Activated CD4-positive, alpha-beta T cell treated with anti-CD3 and anti-CD28 coated beads, Interleukin-10, Interleukin-2, amounts not matched to agents 100 ng/mL and 50 ng/mL, durations not matched to agents 16 hours and 8 hours (primary cell): ENCODE data around the gene CASS4.
"Not testable (repeated sequence)": the region's sequence is repeated elsewhere in the genome, so short reads cannot be mapped to it uniquely, and the experiment has no call there.

Experiments
- DNase-seq: peaks from one replicate; pipeline ENCODE4 v3.0.0-alpha.2; 2020

CASS4 gene, protein sequence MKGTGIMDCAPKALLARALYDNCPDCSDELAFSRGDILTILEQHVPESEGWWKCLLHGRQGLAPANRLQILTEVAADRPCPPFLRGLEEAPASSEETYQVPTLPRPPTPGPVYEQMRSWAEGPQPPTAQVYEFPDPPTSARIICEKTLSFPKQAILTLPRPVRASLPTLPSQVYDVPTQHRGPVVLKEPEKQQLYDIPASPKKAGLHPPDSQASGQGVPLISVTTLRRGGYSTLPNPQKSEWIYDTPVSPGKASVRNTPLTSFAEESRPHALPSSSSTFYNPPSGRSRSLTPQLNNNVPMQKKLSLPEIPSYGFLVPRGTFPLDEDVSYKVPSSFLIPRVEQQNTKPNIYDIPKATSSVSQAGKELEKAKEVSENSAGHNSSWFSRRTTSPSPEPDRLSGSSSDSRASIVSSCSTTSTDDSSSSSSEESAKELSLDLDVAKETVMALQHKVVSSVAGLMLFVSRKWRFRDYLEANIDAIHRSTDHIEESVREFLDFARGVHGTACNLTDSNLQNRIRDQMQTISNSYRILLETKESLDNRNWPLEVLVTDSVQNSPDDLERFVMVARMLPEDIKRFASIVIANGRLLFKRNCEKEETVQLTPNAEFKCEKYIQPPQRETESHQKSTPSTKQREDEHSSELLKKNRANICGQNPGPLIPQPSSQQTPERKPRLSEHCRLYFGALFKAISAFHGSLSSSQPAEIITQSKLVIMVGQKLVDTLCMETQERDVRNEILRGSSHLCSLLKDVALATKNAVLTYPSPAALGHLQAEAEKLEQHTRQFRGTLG

DNA sequence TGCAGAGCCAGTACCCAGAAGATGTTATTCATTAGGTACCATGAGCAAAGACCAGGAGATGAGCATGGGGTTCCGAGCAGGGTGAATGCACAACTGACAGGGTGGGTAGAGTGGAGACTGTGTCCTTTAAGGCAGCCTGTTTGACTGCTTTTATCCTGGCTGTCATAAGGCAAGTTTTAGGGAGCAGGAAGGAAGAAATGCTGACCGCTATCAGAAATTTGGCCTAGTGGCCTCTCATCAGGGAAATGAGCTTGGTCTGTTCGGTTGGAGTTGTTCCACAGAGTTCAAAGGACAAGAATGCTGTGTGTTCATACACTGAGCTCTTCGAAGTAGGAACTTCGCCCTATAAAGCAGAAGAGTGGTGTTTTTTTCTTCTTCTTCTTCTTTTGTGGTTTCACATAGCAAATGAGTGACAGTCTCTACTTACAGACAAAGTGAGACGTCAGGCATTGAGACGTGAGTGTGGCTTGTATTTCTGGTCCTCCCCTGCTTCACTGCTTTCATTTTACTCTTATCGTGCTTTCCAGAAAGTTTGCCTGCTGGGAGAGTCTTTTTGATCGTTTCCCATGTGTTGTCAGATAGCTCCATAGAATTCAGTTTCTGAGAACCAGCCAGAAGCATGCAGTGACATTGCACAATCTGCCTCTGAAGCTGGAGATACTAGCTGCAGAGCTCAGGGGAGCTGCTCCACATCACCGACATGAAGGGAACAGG lies at the start of gene CASS4:
Gene CASS4 (plus strand): TSS at position 502 of the 714 bp plus-strand sequence. CDS start 199 bp downstream, at position 701.
- DNase-seq = peak; percentile 44

DNA sequence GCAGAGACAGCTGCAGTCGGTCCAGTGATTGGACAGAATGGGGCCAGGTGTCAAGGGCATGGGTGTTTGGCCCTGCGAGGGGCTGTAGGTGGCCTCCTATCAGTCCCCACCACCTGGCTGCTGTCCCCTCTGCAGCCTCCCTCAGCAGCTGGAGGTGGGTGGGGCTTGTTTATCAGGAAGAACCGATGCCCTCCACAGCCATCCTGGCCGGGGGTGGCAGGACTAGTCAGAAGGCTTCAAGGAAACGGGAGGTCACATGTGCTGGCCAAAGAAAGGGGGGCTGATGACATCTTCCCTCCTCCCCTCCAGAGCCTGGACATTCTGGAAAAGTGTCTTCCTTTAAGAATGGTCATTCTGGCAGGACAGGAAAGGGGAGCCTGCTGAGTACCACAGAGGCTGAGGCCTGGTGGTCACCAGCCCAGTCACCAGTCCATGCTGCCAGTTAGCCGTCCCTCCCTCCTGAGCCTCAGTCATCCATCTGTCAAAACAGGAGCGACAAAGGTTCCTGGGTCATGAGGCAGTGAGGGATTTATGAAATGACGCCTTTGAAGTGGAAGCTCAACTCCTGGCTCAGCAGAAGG lies 49.1 kb upstream of the CASS4 start:
- DNase-seq = no peak

DNA sequence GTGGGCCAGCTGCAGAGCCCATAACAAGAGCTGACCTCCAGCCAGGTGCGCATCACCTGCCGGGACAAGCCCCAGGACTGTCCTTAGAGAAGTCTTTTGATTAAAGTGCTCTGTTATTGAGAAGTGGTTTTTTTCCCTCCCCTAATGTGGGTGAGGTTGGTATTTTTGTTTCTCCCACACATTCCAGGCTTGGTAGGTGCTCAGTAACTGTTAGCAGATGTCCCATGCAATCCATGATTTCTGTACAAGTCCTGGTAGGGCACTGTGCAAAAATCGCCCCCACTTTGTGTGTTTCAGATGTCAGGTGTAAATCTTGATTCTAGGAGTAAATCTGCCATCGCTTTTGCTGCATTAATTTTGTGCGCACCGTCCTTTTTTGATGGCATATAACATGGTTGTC lies 48.6 kb upstream of the CASS4 start:
- DNase-seq = no peak

DNA sequence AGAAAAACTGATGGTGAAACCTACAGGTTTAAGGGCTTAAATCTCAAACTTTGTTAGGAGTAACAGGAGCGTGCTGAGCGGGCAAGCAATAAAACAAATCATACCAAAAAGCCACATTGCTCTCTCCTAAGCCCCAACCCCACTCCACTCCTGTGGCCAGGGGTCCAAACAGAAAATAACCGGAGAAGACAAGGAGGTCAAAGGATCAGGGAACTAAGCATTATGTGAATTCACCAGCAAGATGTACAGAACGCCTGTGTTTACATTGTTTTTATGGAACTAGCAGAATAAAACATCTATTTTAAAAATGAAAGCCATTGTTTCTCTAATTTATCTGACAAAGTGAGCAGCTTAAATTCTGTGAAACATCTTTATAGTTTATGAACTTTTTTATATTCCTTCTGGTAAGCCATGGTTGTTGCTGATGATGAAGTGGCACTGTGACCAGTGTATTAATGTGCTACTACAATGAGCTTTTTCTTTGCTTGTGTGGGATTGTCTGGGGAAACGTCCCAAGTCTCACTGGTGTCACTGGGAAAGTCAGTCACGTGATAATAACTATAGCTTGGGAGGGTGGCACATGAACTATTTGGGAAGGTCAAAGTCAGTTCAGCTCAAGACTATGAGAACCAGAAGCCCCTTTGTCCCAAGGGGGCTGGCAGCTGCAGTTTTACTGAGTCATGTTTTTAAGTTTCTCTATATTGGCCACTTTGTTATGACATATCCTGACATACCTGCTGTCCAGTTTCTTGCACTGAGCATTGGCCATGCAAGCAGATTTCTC lies 43.5 kb upstream of the CASS4 start:
- DNase-seq = no peak

DNA sequence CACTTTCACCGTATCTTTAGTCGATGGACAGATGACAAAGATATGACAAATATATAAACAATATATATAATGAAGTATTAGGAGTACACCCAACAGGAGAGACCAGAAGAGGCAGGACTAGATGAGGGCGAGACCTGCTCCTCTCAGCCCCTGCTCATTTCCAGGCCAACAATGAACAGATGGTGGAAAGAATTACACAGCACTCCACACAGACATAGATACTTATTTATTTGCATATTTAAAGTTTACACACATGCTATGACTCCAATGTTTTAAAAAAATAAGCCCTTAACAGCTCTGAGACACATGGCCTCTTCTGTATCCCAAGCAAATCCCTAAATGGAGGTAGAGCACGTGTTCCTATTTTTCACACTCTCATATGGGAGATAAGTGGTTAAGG lies 42.9 kb upstream of the CASS4 start:
- no peak for DNase-seq

DNA sequence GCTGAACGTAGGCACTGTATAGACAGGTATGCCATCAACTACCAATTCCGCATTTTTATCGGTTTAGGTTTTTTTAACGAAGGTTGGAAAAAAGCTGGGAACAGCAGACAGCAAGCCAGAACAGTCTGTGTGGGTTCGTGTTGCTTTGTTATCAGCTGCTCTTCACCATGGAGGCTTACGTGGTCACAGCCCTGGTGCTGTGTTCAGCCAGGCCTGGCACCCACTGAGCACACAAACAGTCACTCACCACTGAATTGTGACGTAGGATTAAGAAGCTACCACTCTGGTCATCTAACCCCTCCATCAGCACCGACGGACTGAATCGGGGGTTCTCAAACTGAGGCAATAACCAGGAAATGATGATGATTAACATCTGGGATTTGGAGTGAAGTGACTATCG lies 40.1 kb upstream of the CASS4 start:
- no peak for DNase-seq

DNA sequence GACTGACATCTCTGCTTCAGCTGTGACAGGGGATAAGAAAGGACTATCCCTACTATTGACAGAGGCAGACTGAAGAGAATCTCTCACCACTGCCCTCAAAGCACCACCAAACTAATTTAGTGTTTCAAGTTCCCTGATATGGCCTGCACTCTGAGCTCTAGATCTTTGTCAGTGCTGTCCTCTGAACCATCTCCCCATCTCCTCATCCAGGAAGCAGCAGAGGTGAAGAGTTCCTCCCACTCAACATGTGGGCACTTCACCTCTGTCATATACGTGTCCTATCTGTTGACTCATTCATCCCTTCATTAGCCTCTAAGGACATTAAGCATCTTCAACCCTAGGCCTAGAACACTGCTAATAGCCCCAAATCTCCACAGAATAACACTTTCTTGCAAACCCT lies 39.2 kb upstream of the CASS4 start:
- peak; percentile 48 for DNase-seq

DNA sequence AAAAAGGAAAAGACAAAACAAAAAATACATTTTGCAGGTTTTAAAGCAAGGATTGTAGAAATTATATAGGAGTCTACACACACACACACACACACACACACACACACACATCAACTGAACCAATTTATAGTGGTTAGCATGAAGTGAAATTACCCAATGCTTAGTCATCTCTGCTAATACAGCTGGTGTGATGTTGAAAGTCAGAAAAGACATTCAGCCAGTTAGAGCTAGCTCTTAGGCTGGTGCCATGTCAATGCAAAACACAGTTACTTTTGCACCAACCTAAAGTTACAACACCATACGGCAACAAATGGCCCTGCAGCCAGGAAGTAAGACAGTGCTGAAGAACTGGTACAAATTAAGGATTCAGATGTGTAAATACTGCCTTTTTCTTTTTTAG lies 38.1 kb upstream of the CASS4 start:
- peak; percentile 83 for DNase-seq

DNA sequence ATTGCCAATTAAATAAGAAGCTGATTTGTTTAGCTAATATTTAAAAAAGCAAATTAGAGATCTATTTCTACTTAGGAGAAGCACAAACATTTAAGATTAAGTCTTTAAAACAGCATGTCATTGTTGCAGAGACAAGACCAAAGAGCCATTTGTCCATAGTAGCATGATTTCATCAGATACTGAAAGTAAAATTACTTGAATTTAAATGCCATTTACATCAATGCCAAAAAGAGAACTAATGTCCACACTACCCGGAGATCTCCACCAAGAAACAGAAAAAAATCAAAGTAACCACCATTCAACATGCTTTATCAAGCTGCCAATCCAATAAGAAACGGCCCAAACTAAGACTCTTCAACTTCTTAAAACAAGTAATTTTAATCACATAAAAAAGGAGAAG lies 35.7 kb upstream of the CASS4 start:
- no peak for DNase-seq

DNA sequence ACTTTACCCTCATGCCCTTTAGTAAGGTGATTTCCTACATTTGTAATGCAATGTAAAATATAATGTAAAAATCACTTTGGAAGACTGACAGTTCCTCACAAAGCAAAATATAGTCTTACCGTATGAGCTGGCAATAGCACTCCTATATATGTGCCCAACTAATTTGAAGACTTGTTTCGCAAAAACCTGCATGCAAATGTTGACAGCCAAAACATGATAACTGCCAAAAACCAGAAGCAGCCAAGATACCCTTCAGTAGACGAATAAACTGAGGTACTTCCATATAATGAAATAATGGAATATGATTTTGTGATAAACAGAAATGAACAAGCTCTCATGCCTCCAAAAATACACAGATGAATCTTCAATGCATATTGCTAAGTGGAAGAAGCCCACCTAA lies 33.7 kb upstream of the CASS4 start:
- DNase-seq = no peak

DNA sequence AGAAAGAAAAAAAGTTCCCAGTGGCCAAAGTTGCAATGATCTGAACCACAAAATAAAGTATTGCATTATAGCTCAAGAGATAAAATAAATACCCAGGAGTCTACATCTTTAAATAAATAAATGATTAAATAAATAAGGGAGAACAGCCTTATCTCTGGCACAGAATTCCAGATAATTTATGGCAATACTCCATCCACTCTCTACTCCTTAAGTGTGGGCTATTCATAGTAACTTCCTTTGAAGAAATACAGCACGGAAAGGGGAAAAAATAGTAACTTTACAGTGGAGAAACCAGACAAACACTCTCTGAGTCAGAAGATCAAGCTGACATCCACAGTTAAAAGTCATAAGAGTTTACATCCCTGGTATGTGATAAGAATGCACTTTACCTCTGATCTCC lies 31.7 kb upstream of the CASS4 start:
- no peak for DNase-seq

DNA sequence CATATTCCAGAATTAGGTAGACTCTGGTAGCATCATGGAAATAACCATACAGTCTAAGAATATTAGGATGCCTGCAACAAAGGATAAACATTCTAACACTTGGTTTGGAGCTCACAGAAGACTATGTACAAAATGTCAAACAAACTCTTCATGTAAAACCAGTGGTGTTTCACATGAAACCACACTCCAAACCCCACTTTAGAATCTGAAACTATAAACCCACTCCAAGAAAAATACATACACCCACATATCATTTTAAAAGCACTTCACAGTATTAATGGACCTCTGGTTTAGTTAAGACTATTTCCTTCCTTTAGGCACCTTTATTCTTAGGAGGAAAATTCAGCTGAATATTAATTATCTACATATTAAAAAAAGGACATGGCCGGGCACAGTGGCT lies 30.6 kb upstream of the CASS4 start:
- DNase-seq = no peak

DNA sequence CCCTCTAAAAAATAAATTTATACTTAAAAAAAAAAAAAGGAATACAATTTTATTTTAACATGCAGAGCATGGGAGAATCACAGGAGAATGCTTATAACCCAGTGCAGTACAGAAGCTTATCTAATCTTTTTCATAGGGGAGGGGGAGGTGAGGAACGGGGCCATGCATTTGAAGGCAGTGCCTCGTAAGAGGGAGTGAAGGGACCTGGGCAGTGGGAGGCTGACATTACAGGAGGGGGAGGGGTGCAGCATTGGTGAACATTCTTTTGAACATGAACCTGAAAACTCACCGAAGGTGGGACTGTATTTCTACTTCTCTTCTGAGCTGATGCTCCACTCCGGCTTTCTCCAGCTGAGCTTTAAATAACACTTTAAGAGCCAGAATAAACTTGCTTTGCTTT lies 29.4 kb upstream of the CASS4 start:
- DNase-seq = no peak

DNA sequence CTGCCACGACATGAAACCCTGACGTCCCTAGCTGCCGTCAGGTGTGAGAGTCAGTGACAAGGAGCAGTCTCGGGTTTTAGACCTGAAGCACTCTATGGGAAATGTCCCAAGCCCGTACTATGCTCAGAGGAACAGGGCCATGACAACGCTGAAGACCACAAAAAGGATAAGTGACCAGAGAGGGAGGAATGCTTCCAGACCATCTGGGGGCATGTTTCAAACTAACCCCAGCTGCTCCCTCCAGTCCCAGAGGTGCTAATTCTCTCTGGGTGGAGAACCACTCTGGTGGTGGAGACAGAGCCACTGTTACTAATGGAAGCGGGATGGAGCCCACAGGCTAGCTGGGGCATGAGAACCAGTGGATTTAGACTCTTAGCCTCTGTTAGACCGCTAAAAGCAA lies 28.7 kb upstream of the CASS4 start:
- DNase-seq = no peak

DNA sequence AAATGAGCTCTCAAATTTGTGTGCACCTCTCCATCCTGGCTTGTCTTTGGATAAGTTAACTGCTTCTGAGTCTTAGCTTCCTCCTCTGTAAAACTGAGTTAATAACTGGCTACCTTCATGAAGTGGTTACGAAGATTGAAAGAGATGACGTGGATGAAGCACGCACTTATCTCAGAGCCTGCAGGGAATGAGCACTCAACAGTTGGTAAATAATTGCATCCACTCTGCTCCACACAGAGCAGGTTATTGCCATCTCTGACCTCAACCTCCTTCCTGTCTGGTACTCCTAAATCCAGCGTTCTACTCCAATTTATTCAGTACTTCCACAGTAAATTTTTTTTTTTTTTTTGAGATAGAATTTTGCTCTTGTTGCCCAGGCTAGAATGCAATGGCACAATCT lies 26.9 kb upstream of the CASS4 start:
- no peak for DNase-seq

DNA sequence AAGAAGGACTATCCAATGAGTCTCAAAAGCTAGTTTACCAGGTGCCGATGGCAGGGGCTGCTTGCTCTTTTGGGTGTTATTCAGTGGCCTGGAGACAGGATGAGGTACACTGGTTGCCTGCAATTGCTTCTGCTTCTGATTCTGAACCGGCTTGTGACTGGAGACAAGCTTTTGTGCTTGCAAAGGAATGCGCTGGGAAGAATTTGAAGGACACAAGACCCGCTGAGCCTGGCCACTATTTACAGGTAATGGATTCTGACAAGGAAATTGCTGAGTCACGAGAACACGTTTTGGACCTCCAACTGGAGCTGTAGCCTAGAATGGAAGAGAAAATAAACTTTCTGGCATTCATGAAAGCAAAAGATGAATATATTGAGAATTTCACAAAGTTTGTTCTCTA lies 25.8 kb upstream of the CASS4 start:
- DNase-seq = no peak

DNA sequence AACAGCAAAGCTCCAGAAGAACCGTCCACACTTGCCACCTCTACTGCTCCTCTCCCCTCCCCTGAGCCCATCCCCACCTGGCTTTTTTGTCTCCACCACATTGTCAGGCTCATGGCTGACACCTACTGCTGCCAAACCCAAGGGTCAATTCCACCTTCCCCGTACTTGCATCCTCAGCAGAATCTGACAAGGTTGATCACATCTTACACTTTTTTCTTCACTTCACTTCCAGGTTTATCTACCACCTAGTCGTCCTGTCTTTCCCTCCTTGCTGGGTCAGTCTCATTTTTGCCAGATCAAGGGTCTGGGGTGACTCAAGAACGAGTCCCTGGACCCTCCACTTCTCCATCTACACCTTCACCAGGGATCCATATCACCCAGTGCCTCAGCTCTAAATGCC lies 23.2 kb upstream of the CASS4 start:
- DNase-seq = no peak

DNA sequence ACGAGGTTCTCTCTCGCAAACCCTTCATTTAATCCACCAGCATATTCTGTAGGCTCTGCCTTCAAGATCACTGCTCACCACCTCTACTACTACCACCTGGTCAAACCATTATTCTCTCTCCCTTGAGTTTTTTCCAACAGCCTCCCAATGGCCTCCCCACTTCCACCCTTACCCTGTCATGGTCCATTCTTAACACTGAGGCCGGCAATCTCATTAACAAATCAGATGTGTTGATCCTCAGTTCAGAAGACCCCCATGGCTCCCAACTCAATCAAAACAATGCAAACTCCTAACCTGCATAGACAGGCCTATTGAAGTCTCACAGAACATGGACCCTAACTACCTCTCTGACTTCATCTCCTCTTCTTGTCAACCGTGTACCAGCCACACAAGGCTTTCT lies 22.3 kb upstream of the CASS4 start:
- DNase-seq = no peak

DNA sequence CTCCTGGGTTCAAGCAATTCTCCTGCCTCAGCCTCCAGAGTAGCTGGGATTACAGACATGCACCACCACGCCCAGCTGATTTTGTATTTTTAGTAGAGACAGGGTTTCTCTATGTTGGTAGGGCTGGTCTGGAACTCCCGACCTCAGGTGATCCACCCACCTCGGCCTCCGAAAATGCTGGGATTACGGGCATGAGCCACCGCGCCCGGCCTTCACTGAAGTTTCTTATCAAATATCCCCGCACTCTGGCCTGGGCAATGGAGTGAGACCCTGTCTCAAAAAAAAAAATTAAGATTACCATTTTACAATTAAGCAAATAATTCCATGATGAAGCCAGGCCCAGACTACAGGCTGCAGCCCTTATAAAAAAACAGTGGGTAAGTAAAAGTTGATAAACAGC lies 21.7 kb upstream of the CASS4 start:
- not testable (repeated sequence) for DNase-seq

DNA sequence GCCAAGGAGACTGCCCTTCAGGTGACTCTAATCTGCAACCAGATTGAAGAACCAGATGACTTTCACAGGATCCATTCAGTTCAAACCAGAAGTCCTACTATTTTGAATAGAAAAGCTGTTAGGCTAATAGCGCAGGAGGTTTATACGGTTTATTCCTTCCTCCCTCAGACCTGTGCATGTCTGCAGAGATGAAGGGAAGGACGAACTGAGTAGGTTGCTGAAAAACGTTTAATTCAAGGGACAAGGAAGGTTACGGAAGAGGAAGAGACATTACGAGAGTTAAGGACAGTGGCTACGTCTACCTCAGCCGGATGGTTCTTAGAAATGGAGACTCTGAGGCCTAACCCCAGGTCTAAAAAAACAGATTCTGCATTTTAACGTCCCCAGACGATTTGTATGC lies 21.0 kb upstream of the CASS4 start:
- DNase-seq = no peak

DNA sequence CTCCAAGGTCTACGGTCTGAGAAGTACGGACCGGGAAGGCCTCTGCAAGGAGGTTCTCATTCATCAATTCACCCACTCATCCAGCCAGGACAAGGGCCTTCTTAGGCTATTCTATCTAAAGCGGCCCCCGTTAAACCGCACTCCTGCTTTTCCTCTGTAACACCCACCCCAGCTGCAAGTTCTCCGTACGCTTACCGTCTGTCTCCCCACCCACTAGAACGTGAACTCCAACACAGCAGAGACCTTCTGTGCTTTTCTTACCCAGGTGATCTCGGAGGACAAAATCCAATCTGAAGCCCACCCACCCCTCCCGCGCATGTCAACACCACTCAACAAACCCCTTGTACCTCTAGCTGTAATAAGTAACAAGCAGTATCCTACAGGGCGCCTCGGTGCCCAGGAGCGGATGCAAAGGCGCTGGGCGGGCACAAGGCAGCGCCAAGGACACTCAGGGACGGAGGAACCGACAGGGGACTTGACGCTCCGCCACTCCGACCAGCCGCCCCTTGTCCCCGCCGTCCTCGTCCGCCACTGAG lies 20.4 kb upstream of the CASS4 start:
- peak; percentile 12 for DNase-seq
